OCI-LY7 (cell line): ENCODE measurements around the gene CDK14. TPM values are rescaled to one million over a fixed set of nuclear protein-coding genes. Genes with fewer than 3 reads are reported as not detected.

Experiments used
- BruUV-seq: library from RNA; stranded (reverse); fragments of 400-500 nt; replicated peaks from 2 replicates; lab custom pipeline; 2021; lab: Mats Ljungman, UMichigan
- CTCF ChIA-PET: fragments of 300-600 bp; sonication (Branson Sonifier 250); formaldehyde crosslinking; loops from one replicate; lab custom pipeline; 2022; ENCODE audit warnings: antibody characterized with exemption; ENCODE audit not compliant: unreplicated experiment; lab: Charles Lee
- POLR2A ChIA-PET: fragments of 300-600 bp; sonication (Branson Sonifier 250); formaldehyde crosslinking; loops from one replicate; lab custom pipeline; 2022; ENCODE audit warnings: antibody characterized with exemption; lab: Charles Lee
- DNase-seq: peaks from one replicate; pipeline ENCODE4 v3.0.0-alpha.2; 2015; ENCODE audit warnings: low spot score
- H2AFZ ChIP-seq: fragments of 200-600 bp; sonication (generic), shearing (Covaris generic); 2 replicates; pipeline ENCODE4 v1.6.1; 2014; ENCODE audit warnings: mild to moderate bottlenecking, antibody characterized with exemption, low read length, moderate library complexity
- H3K27ac ChIP-seq: fragments of 200-600 bp; sonication (generic); 2 replicates; pipeline ENCODE4 v1.5.1; 2014; ENCODE audit warnings: mixed run types, low read depth, mild to moderate bottlenecking, moderate library complexity, low read length, inconsistent platforms; ENCODE audit not compliant: poor library complexity, severe bottlenecking
- H3K36me3 ChIP-seq: fragments of 200-600 bp; sonication (generic); 2 replicates; pipeline ENCODE4 v1.6.1; 2014; ENCODE audit warnings: mild to moderate bottlenecking, antibody characterized with exemption, low read length, moderate library complexity, mixed read lengths; ENCODE audit not compliant: insufficient read depth
- H3K4me1 ChIP-seq: fragments of 200-600 bp; sonication (generic); 2 replicates; pipeline ENCODE4 v1.5.1; 2014; ENCODE audit warnings: mild to moderate bottlenecking, low read length; ENCODE audit not compliant: insufficient read depth, poor library complexity, severe bottlenecking
- H3K4me2 ChIP-seq: fragments of 200-600 bp; sonication (generic); 2 replicates; pipeline ENCODE4 v1.6.1; 2014; ENCODE audit warnings: mild to moderate bottlenecking, low read length
- H3K4me3 ChIP-seq: fragments of 200-600 bp; sonication (generic); 2 replicates; pipeline ENCODE4 v1.5.1; 2014; ENCODE audit warnings: mild to moderate bottlenecking, low read depth, low read length; ENCODE audit not compliant: poor library complexity, severe bottlenecking
- H3K79me2 ChIP-seq: fragments of 200-600 bp; sonication (generic); 2 replicates; pipeline ENCODE4 v1.6.1; 2016; ENCODE audit warnings: low read depth, mild to moderate bottlenecking, low read length, moderate library complexity, mixed read lengths; ENCODE audit not compliant: insufficient read depth
- H3K9me2 ChIP-seq: fragments of 200-600 bp; sonication (generic); 2 replicates; pipeline ENCODE4 v1.6.1; 2016; ENCODE audit warnings: mild to moderate bottlenecking, low read length, mixed read lengths; ENCODE audit not compliant: insufficient read depth
- H3K9me3 ChIP-seq: fragments of 200-600 bp; sonication (generic); 2 replicates; pipeline ENCODE4 v1.6.1; 2014; ENCODE audit warnings: mild to moderate bottlenecking, mixed run types, low read length, mixed read lengths
- H4K20me1 ChIP-seq: fragments of 200-600 bp; sonication (generic); 2 replicates; pipeline ENCODE4 v1.6.1; 2014; ENCODE audit warnings: mild to moderate bottlenecking, antibody characterized with exemption, low read length, moderate library complexity, mixed read lengths; ENCODE audit not compliant: insufficient read depth
- EZH2phosphoT487 ChIP-seq: fragments of 200-600 bp; sonication (generic); IDR thresholded peaks from 2 replicates; pipeline ENCODE4 v1.6.1; 2018; ENCODE audit warnings: low read depth, borderline replicate concordance, mild to moderate bottlenecking, mixed run types, antibody characterized with exemption, low read length, moderate library complexity, mixed read lengths
- intact Hi-C: fragments of 100-400 bp; cut with micrococcal nuclease; formaldehyde crosslinking; loops from one replicate; pipeline ENCODE4 v1.10.0; 2022; ENCODE audit not compliant: unreplicated experiment
- total RNA-seq, 2 experiments: library from RNA; depleted of rRNA in 1 of 2; stranded (reverse); fragments of >200 nt in 1 of 2; shearing (Covaris generic) in 1 of 2; gene quantifications; 2 replicates each; pipeline ENCODE4 v1.2.3, GENCODE V29; 2014 to 2022
- TF ChIP-seq, protein P1 (sequence below): fragments of 200-600 bp; sonication (generic); conservative IDR thresholded peaks from 2 replicates; pipeline ENCODE4 v1.5.1; 2014; ENCODE audit warnings: mild to moderate bottlenecking, antibody characterized with exemption, low read length, moderate library complexity, mixed read lengths

CDK14 gene
- total RNA-seq, 2 experiments from 2014 or later: 90.7 to 111 TPM

DNA sequence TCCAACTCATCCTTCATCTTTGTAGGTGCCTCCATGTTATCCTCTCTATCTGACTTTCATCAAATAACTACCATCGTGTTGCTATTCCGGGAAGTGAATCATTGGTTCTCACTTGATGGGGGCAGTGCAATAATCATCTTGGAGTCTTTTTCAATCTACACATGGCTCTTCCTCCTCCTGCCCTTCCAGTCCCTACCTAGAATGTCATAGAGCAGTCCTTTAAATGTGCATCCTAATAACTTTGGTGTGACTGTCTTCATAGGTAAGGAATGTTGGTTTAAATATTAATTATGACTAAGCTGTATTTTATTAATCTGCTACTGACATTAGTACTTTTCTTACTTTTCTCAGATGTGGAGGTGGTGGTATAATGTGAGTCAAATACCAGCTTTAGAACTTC is 8.4 kb upstream of the CDK14 start:
- Histone ChIP-seq H3K4me3 (no peak overlapping the region), H3K4me2 (no peak overlapping the region), H3K36me3 (no peaks in the 10 kb centered on the region), H4K20me1 (no peaks in the 10 kb centered on the region), H3K4me1 (no peaks in the 10 kb centered on the region), H3K9me2 (no peaks in the 10 kb centered on the region), H3K9me3 (no peaks in the 10 kb centered on the region), H3K27ac (no peak overlapping the region), H2AFZ (no peak overlapping the region), H3K79me2 (no peaks in the 10 kb centered on the region)
- DNase-seq: no peak
- intact Hi-C loops: no loop called here
- no TSS peak for BruUV-seq
- TF ChIP-seq EZH2phosphoT487: no peak
- TF ChIP-seq, protein P1, sequence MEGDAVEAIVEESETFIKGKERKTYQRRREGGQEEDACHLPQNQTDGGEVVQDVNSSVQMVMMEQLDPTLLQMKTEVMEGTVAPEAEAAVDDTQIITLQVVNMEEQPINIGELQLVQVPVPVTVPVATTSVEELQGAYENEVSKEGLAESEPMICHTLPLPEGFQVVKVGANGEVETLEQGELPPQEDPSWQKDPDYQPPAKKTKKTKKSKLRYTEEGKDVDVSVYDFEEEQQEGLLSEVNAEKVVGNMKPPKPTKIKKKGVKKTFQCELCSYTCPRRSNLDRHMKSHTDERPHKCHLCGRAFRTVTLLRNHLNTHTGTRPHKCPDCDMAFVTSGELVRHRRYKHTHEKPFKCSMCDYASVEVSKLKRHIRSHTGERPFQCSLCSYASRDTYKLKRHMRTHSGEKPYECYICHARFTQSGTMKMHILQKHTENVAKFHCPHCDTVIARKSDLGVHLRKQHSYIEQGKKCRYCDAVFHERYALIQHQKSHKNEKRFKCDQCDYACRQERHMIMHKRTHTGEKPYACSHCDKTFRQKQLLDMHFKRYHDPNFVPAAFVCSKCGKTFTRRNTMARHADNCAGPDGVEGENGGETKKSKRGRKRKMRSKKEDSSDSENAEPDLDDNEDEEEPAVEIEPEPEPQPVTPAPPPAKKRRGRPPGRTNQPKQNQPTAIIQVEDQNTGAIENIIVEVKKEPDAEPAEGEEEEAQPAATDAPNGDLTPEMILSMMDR: no peak
- CTCF ChIA-PET: no interaction called here
- POLR2A ChIA-PET: no interaction called here

DNA sequence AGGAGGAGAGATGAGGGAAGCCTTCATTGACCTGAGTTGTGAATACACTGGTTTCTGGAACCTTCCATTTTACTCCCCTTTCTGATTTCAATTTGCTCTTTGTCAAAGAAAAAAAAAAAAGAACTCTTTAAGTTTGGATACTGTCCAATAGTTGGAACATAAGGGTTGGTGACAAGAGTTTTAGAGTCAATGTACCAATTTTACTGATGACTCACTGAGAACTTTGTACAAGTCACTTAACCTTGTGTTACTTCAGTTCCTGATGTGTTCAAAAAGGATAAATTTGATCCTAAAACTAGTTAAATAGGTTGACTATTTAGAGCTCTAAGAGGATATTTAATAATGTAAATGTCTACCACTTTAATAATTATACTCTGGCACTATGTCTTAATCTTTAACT is 4.1 kb upstream of the CDK14 start:
- H3K79me2 ChIP-seq: no peaks in the 10 kb centered on the region
- H3K36me3 ChIP-seq: no peaks in the 10 kb centered on the region
- DNase-seq: no peak
- ChIA-PET CTCF (no interaction called here), POLR2A (interaction anchor here (0.7 to 1.5 kb wide), 2 partner anchors 10 to 74 kb away, joined by 3 to 5 read pairs; no protein-coding TSS in a partner anchor)
- no peaks in the 10 kb centered on the region for H3K4me1 ChIP-seq
- no TSS peak for BruUV-seq
- intact Hi-C loops: loop anchor here (10.0 kb wide), 1 partner anchor 333 kb away; no protein-coding TSS in a partner anchor
- no peaks in the 10 kb centered on the region for H3K9me2 ChIP-seq
- H2AFZ ChIP-seq: no peak overlapping the region
- no peak overlapping the region for H3K27ac ChIP-seq
- H4K20me1 ChIP-seq: no peaks in the 10 kb centered on the region
- no peak overlapping the region for H3K4me2 ChIP-seq
- no peak overlapping the region for H3K4me3 ChIP-seq
- TF ChIP-seq, protein P1: no peak
- no peak for TF ChIP-seq EZH2phosphoT487
- H3K9me3 ChIP-seq: no peaks in the 10 kb centered on the region

DNA sequence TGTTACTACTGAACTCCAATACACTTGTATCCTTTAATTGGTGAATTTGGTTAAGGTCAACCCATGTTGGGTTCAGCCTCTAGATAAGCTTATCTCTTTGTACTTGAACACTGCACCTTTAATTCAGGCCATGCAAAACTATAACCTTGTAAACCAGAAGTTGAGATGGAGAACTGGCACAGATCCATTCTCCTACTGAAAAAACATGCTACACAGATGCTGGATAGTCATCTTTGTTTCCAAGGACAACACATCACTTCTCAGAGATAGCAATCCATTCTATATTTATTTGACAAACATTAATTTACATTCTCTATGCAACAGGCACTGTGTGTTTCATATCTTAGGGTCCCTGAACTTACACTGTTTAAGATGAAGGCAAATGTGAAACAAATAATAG is 2.9 kb upstream of the CDK14 start:
- CTCF ChIA-PET: no interaction called here

More for the DNA sequence above, 2.9 kb upstream of the CDK14 start:
- intact Hi-C loops: loop anchor here (10.0 kb wide), 1 partner anchor 332 kb away; no protein-coding TSS in a partner anchor
- POLR2A ChIA-PET: interaction anchor here (1.5 kb wide), 1 partner anchor 9 kb away, joined by 5 read pairs; no protein-coding TSS in a partner anchor
- Histone ChIP-seq H3K79me2 (no peaks in the 10 kb centered on the region), H3K4me1 (peaks cover 3% of the 10 kb centered on the region), H3K9me2 (no peaks in the 10 kb centered on the region), H4K20me1 (no peaks in the 10 kb centered on the region), H3K4me2 (no peak overlapping the region), H3K9me3 (no peaks in the 10 kb centered on the region), H2AFZ (no peak overlapping the region), H3K36me3 (no peaks in the 10 kb centered on the region), H3K4me3 (no peak overlapping the region), H3K27ac (no peak overlapping the region)
- no peak for TF ChIP-seq EZH2phosphoT487
- TF ChIP-seq, protein P1: no peak
- no peak for DNase-seq
- BruUV-seq: no TSS peak
